Colonic mucosa (tissue), 4 donors: Measurements from ENCODE around the gene ZNF408. TPM values are rescaled to one million over a fixed set of nuclear protein-coding genes. Genes with fewer than 3 reads are reported as not detected.
"Not testable (repeated sequence)": the region's sequence is repeated elsewhere in the genome, so short reads cannot be mapped to it uniquely, and the experiment has no call there.

Experiments
- DNase-seq: peaks from one replicate; pipeline ENCODE4 v3.0.0-alpha.2; 2020
- H3K27ac ChIP-seq: fragments of 200-600 bp; one replicate; pipeline ENCODE4 v1.8.0; 2021
- H3K27me3 ChIP-seq: fragments of 200-600 bp; one replicate; pipeline ENCODE4 v1.8.0; 2021
- H3K36me3 ChIP-seq: fragments of 200-600 bp; one replicate; pipeline ENCODE4 v1.8.0; 2021
- H3K4me1 ChIP-seq: fragments of 200-600 bp; one replicate; pipeline ENCODE4 v1.8.0; 2021; ENCODE audit warnings: mild to moderate bottlenecking
- H3K4me3 ChIP-seq: fragments of 200-600 bp; one replicate; pipeline ENCODE4 v1.8.0; 2021
- H3K9ac ChIP-seq, 2 donors: one replicate each; pipeline ENCODE4 v1.7.0; 2013; ENCODE audit warnings: control low read depth in 2 of 2, low read depth in 2 of 2, low read length in 2 of 2
- H3K9me3 ChIP-seq: fragments of 200-600 bp; one replicate; pipeline ENCODE4 v1.8.0; 2021
- intact Hi-C: fragments of 100-400 bp; cut with DNase I; formaldehyde crosslinking; loops from one replicate; pipeline ENCODE4 v1.14.1; 2022
- total RNA-seq, 2 donors: library from RNA; stranded (reverse); fragmentation: NEBNext Ultra II Directional in 1 of 2; extraction: Animal tissue kit (Norgen Biotek cat#: 25700) in 1 of 2; gene quantifications; one replicate each; pipeline ENCODE4 v1.2.1, GENCODE V29; 2021
- TF ChIP-seq, protein P1 (sequence below): fragments of 200-600 bp; IDR thresholded peaks from one replicate; pipeline ENCODE4 v1.8.0; 2022; ENCODE audit warnings: antibody characterized with exemption, mild to moderate bottlenecking
- donor health status: healthy.
- donor health status: DM: no; HTN: no; CAD: no.
- donor health status: DM: no; HTN: no; CAD: no.

The ZNF408 gene
- total RNA-seq, 2 donors from 2014 or later = 11.7 to 15.5 TPM

DNA sequence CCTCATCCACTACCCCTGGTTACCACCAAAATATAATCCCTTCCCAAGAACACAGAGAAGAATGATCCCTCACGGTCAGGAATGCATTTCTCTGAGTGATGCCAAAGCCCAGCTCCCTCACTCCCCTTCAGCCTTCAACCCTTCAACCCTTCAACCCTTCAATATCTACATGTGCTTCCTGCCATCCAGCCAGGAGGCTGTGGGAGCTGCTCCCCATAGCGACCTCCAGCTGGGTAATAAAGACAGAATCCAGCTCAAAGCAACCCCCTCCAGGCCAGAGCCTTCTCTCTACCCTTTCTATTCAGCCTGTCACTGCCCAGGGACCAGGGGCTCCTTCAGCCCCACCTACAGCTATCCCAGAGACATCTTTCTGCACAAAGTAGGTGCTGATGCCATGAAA is 3.1 kb upstream of the ZNF408 start:
- peaks cover 11% of the 10 kb centered on the region for H3K4me1 ChIP-seq
- H3K27ac ChIP-seq = no peak overlapping the region
- H3K27me3 ChIP-seq = no peaks in the 10 kb centered on the region
- H3K9ac ChIP-seq = no peak overlapping the region
- H3K36me3 ChIP-seq = peaks cover 24% of the 10 kb centered on the region
- no peaks in the 10 kb centered on the region for H3K9me3 ChIP-seq
- DNase-seq = no peak
- no peak overlapping the region for H3K4me3 ChIP-seq
- intact Hi-C loops = no loop called here
- TF ChIP-seq, protein P1, sequence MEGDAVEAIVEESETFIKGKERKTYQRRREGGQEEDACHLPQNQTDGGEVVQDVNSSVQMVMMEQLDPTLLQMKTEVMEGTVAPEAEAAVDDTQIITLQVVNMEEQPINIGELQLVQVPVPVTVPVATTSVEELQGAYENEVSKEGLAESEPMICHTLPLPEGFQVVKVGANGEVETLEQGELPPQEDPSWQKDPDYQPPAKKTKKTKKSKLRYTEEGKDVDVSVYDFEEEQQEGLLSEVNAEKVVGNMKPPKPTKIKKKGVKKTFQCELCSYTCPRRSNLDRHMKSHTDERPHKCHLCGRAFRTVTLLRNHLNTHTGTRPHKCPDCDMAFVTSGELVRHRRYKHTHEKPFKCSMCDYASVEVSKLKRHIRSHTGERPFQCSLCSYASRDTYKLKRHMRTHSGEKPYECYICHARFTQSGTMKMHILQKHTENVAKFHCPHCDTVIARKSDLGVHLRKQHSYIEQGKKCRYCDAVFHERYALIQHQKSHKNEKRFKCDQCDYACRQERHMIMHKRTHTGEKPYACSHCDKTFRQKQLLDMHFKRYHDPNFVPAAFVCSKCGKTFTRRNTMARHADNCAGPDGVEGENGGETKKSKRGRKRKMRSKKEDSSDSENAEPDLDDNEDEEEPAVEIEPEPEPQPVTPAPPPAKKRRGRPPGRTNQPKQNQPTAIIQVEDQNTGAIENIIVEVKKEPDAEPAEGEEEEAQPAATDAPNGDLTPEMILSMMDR = no peak

- peak overlapping the region; percentile 98 for H3K4me3 ChIP-seq
- H3K9ac ChIP-seq = peak overlapping the region in 1 of 2 donors; percentile 9
- DNase-seq = no peak
- H3K9me3 ChIP-seq = no peaks in the 10 kb centered on the region
- intact Hi-C loops = no loop called here
- no peaks in the 10 kb centered on the region for H3K27me3 ChIP-seq
- TF ChIP-seq, protein P1 = no peak
- no peak overlapping the region for H3K27ac ChIP-seq
- H3K36me3 ChIP-seq = peaks cover 30% of the 10 kb centered on the region
- peaks cover 11% of the 10 kb centered on the region for H3K4me1 ChIP-seq
These were observed 2.2 kb upstream of the ZNF408 start for GRCh38 chr11:46698597-46698996.

DNA sequence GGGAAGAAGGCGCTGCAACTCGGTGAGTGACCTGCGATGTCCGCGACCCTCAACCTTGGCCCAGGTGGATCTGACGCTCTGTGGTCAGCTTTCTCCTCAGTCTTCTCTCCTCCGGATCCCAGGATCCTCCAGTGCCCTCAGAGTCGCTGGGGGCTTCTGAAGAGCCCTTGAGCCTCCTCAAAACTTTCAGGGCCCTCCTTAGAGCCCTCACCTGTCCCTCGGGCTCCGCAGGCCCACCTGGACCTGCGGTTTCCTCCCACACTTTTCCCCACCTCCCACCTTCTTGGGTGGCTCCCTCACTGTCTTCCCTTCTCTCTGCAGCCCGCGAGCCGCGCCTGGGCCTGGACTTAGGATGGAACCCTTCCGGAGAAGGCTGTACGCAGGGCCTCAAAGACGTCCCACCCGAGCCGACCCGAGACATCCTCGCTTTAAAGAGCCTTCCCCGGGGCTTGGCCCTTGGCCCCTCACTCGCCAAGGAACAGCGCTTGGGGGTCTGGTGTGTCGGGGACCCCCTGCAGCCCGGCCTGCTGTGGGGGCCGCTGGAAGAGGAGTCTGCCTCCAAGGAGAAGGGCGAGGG is 335 bp downstream of the ZNF408 start:
- Histone ChIP-seq H3K27me3 (no peaks in the 10 kb centered on the region), H3K4me3 (peak overlapping the region; percentile 98), H3K9ac (peak overlapping the region; percentile 83 to 95), H3K36me3 (peaks cover 31% of the 10 kb centered on the region), H3K27ac (peak overlapping the region; percentile 93), H3K9me3 (no peaks in the 10 kb centered on the region), H3K4me1 (peaks cover 11% of the 10 kb centered on the region)
- DNase-seq = peak; percentile 34
- intact Hi-C loops = no loop called here
- TF ChIP-seq, protein P1 = no peak

GRCh38 chr11:46705070-46705688 is 4.3 kb downstream of the ZNF408 start:
- Histone ChIP-seq H3K36me3 (peaks cover 33% of the 10 kb centered on the region), H3K4me1 (peaks cover 6% of the 10 kb centered on the region), H3K9me3 (no peaks in the 10 kb centered on the region), H3K27ac (no peak overlapping the region), H3K27me3 (no peaks in the 10 kb centered on the region), H3K4me3 (no peak overlapping the region), H3K9ac (no peak overlapping the region)
- intact Hi-C loops = no loop called here
- no peak for DNase-seq
- TF ChIP-seq, protein P1 = no peak

GRCh38 chr11:46706886-46707285 is 6.1 kb downstream of the ZNF408 start:
- Histone ChIP-seq H3K4me1 (peaks cover 2% of the 10 kb centered on the region), H3K9me3 (no peaks in the 10 kb centered on the region), H3K4me3 (no peak overlapping the region), H3K36me3 (peaks cover 33% of the 10 kb centered on the region), H3K27me3 (no peaks in the 10 kb centered on the region), H3K9ac (no peak overlapping the region), H3K27ac (no peak overlapping the region)
- intact Hi-C loops = no loop called here
- no peak for DNase-seq
- TF ChIP-seq, protein P1 = no peak

GRCh38 chr11:46709351-46709750 is 8.5 kb downstream of the ZNF408 start:
- H3K4me3 ChIP-seq, H3K9ac ChIP-seq, intact Hi-C loops, H3K27ac ChIP-seq, H3K4me1 ChIP-seq, DNase-seq, H3K9me3 ChIP-seq, H3K27me3 ChIP-seq: not testable (repeated sequence)
- peaks cover 22% of the 10 kb centered on the region for H3K36me3 ChIP-seq
